Urothelium cell line (cell line): ENCODE measurements around the gene ZNF425.
"Not testable (repeated sequence)": the region's sequence is repeated elsewhere in the genome, so short reads cannot be mapped to it uniquely, and the experiment has no call there.

ENCODE experiments used
- DNase-seq: peaks from one replicate; pipeline ENCODE4 v3.0.0; 2011; ENCODE audit warnings: low spot score, mixed read lengths
- FAIRE-seq: peaks from 2 replicates; lab custom pipeline; 2011; peaks lifted over from hg19 to GRCh38; lab: Jason Lieb, UNC

The ZNF425 gene

DNA sequence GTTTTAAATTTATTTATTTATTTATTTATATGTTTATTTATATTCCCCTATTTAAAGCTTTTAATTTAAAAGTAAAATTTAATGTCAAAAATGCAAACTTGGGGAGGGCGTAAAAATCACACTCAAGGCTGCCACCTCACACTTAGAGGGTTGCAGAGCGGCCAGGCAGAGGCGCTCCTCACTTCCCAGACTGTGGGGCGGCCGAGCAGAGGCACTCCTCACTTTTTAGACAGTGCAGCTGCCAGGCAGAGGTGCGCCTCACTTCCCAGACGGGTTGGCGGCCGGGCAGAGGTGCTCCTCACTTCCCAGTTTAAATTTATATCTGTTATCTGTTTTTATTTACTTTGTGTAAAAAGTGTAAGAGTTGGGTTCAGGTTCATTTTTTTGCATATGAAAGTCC lies 10.0 kb upstream of the ZNF425 start:
- no peak for DNase-seq
- no peak for FAIRE-seq

- FAIRE-seq = no peak
- no peak for DNase-seq
These were observed 7.0 kb upstream of the ZNF425 start for GRCh38 chr7:149133028-149133710.

GRCh38 chr7:149130572-149131198 lies 4.6 kb upstream of the ZNF425 start:
- FAIRE-seq (no peak), DNase-seq (no peak)

GRCh38 chr7:149126662-149127266 lies 640 bp upstream of the ZNF425 start:
- FAIRE-seq (no peak), DNase-seq (peak; percentile 32)

DNA sequence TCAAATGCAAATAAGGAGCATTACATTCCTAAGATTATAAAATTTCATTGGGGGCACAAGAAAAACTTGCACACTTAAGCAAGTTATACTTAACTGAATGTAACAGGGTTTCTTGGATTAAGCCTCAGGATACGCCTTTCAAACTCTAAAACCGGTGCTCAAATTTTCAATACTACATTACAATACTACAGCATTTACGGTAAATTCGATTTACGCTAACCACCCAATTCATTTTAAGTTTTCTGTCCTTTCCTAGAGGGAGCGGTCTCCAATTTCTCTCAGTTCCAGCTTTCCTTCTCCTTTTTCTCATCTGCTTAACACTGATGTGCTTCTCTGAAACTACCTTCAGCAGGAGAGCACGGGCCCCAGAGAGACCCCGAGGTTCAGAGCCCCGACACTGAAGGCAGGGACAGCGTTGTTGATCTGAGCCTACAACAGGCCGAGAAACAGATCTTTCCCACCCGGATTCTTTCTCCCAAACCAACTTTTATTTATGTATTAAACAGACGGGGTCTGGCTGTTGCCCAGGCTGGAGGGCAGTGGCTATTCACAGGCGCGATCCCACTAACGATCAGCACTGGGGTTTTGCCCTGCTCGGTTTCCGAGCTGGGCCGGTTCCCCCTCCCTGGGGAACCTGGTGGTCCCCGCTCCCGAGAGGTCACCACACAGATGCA lies 798 bp downstream of the ZNF425 start:
- DNase-seq (no peak), FAIRE-seq (no peak)

DNA sequence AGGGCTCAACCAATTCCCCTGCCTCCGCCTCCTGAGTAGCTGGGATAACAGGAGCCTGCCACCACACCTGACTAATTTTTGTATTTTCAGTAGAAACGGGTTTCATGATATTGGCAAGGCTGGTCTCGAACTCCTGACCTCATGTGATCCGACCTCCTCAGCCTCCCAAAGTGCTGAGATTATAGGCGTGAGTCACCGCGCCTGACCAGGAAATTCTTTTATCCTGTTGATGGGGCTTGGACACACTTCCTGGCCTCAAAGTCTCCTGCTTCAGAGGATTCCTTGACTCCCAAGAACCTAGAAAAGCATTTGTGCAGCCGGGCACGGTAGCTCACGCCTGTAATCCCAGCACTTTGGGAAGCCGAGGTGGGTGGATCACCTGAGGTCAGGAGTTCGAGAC lies 16.2 kb downstream of the ZNF425 start:
- no peak for FAIRE-seq

GRCh38 chr7:149104749-149105148 lies 21.4 kb downstream of the ZNF425 start:
- FAIRE-seq (no peak), DNase-seq (no peak)

More for the DNA sequence above, 16.2 kb downstream of the ZNF425 start:
- DNase-seq = no peak

DNA sequence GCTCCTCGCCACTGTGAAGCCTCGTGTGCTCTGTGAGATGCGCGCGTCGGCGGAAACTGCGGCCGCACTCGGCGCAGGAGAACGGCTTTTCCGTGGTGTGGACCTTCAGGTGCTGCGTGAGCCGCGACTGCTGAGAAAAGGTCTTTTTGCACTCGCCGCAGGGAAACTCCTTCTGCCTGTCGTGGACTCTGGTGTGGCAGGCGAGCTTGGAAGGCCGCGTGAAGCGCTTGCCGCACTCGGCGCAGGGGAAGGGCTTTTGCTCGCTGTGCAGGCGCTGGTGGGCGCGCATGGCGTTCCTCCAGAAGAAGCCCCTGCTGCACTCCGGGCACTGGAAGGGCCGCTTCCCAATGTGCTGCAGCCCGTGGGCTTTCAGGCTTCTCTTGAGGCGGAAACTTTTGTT lies 21.9 kb downstream of the ZNF425 start:
- FAIRE-seq = no peak
- DNase-seq = no peak

DNA sequence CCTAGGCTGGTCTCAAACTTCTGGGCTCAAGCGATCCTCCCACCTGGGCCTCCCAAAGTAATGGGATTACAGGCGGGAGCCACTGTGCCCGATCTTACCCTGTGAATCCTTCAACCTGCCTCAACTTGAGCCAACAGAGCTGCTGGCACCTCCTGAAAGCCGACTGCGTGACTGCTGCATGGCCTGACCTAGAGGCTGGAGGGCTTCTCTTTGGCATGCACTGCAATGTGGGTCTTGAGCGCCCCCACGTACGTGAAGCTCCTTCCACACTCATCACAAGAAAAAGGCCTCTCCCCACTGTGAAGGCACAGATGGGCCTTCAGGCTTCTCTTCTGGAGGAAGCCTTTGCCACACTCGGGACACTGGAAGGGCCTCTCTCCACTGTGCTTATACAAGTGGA lies 22.7 kb downstream of the ZNF425 start:
- DNase-seq = no peak
- no peak for FAIRE-seq

DNA sequence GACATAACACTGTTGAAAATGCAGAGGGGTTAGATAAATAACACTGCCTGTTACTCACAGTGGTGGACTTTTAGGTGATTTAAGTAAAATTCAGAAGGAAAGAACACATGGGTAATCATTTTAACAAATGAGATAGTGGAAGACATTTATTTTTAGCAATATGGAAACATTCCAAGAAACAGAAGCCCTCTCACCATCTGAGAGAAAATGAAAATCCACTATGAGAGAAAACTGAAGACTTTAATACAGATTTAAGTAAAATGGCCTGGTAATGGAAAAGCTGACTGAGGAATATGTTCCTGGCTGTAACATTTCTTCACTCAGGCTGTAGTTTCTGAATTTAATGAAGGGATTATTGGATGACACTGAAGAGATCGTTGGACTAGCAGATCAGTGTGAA lies 23.5 kb downstream of the ZNF425 start:
- DNase-seq (no peak), FAIRE-seq (no peak)

- DNase-seq (no peak), FAIRE-seq (no peak)
These were observed 25.3 kb downstream of the ZNF425 start for GRCh38 chr7:149100821-149101220.

GRCh38 chr7:149099058-149099457 lies 27.1 kb downstream of the ZNF425 start:
- FAIRE-seq = no peak
- DNase-seq = no peak

GRCh38 chr7:149097088-149097487 lies 29.0 kb downstream of the ZNF425 start:
- FAIRE-seq (no peak), DNase-seq (no peak)

DNA sequence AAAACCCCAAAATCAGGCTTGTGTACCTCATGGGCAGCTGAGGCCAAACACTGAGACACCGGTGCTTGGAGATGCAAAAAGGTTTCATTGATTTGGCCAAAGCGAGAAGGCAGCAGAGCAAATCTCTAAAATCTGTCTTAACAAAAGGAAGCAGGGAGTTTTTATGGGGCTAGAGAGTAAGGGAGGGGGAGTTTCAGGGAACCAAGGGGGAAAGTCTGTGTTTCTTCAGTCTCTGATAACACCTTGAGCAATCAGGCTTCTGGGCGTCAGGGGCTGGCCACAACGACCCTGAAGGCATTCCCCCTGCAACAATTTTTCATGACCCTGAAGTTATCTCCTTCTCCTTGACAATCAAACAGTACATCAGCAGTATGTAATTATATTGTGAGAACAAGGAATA lies 32.9 kb downstream of the ZNF425 start:
- no peak for DNase-seq
- FAIRE-seq = no peak

DNA sequence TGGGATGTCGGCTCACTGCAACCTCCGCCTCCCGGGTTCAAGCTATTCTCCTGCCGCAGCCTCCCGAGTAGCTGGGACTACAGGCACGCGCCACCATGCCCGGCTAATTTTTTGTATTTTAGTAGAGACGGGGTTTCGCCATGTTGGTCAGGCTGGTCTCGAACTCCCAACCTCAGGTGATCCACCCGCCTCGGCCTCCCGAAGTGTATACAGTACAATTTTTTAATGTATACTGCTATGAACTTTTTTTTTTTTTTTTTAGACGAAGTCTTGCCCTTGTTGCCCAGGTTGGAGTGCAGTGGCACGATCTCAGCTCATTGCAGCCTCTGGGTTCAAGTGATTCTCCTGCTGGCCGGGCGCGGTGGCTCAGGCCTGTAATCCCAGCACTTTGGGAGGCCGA lies 33.9 kb downstream of the ZNF425 start:
- DNase-seq, FAIRE-seq: not testable (repeated sequence)

DNA sequence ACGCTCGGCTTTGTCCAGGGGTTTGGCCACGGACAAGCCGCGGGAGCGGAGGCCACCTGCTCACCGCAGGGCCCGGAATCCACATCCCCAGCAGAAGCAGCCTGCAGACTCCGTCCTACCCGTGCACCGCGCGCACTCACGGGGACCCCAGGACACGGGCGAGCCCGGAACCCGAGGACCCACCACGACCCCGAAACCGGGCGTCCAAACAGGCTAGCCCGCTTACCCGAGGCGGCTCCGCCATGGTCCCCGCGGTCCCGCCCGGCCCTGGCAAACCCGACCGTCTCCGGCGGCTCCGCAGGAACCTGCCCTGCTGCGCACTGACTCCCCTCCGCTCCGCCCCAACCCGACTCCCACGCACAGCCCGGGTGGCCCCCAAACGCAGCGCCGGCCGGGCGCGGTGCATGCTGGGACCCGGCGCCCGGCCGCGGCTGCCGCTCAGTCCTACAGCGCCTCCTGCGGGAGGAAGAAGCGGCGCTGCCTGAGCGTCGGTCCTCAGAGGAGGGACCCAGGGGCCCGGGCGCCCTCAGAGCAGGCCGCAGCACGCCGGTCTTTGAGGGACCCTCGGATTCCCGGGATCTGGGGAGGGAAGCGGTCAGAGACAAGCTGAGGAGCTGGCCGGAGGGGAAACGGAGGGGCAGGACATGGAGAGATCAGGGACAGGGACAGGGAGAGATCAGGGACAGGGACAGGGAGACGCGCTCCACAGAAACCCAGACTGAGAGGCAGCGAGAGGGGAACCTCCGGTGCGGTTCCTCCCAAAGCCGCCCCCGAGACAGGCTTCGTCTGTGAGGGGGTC lies 35.5 kb downstream of the ZNF425 start, which contains the start of gene ZNF786:
ZNF786 (minus strand) TSS at position 322 of the 799 bp plus-strand sequence; CDS start at position 244, 78 bp downstream.
- no peak for FAIRE-seq

DNA sequence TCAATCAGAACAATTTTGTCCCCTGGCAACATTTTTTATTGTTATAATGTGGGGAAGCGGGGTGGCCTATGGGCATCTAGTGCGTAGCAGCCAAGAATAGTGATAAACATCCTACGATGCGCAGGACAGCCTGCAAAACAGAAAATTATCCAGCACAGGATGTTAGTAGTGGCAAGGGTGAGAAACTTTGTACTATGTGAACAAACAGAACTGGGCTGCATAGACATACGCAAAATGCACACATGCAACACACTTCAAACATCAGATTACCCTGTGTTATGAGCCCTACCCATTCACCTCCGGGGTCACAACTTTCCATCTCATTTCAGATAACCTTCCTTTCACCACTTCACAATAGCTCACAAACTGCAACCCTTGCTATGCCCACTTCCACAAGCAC lies 38.7 kb downstream of the ZNF425 start:
- FAIRE-seq (no peak), DNase-seq (no peak)

More for the DNA sequence above, 35.5 kb downstream of the ZNF425 start, which contains the start of gene ZNF786:
- peak; percentile 69 for DNase-seq

DNA sequence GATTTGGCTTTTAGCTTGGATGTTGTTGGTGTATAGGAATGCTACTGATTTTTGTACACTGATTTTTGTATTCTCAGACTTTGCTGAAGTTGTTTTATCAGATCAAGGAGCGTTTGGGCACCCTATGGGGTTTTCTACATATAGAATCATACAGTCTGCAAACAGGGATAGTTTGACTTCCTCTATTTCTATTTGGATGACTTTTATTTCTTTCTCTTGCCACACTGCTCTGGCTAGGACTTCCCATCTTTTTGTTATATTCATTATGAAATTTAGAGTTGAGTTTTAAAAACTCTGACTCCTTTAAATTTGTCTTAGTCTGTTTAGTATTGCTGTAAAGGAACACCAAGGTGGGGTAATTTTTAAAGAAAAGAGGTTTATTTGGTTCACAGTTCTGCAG lies 40.3 kb downstream of the ZNF425 start:
- FAIRE-seq = no peak
- DNase-seq = no peak

DNA sequence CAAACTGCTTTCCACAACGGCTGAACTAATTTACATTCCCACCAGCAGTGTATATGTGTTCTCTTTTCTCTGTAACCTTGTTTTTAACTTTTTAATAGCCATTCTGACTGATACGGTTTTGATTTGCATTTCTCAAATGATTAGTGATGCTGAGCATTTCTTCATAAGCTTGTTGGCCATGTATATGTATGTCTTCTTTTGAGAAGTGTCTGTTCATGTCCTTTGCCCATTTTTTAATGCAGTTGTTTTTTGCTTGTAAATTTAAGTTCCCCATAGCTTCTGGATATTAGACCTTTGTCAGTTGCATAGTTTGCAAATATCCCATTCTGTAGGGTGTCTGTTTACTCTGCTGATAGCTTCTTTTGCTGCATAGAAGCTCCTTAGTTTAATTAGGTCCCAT lies 41.7 kb downstream of the ZNF425 start:
- FAIRE-seq (no peak), DNase-seq (no peak)

GRCh38 chr7:149081914-149082313 lies 44.2 kb downstream of the ZNF425 start:
- no peak for FAIRE-seq

GRCh38 chr7:149077594-149077993 lies 48.5 kb downstream of the ZNF425 start:
- DNase-seq (no peak), FAIRE-seq (no peak)

More at GRCh38 chr7:149081914-149082313, 44.2 kb downstream of the ZNF425 start:
- DNase-seq = no peak
